GM12875 (cell line): Measurements from ENCODE around the gene RNF182.

Source experiments
- H3K4me3 ChIP-seq: one replicate; pipeline ENCODE4 v1.5.1; 2011; ENCODE audit warnings: low read depth, low read length, control low read depth
- CTCF ChIP-seq: IDR thresholded peaks from 2 replicates; pipeline ENCODE4 v1.5.1; 2011; ENCODE audit warnings: low read depth, mild to moderate bottlenecking, control low read depth, inconsistent platforms, low read length, moderate library complexity, borderline replicate concordance; ENCODE audit not compliant: insufficient read depth

Gene RNF182

GRCh38 chr6:13910443-13910842 lies 14.3 kb upstream of the RNF182 start:
- H3K4me3 ChIP-seq = no peak overlapping the region
- no peak for TF ChIP-seq CTCF

- no peak for TF ChIP-seq CTCF
- H3K4me3 ChIP-seq = no peak overlapping the region
Measured at GRCh38 chr6:13911337-13911736, 13.4 kb upstream of the RNF182 start.

- no peak for TF ChIP-seq CTCF
Measured at GRCh38 chr6:13913226-13914001, 11.3 kb upstream of the RNF182 start.

GRCh38 chr6:13914351-13914750 lies 10.4 kb upstream of the RNF182 start:
- H3K4me3 ChIP-seq = no peak overlapping the region
- TF ChIP-seq CTCF = no peak

More at GRCh38 chr6:13913226-13914001, 11.3 kb upstream of the RNF182 start:
- H3K4me3 ChIP-seq = no peak overlapping the region

GRCh38 chr6:13915561-13916229 lies 9.1 kb upstream of the RNF182 start:
- no peak for TF ChIP-seq CTCF
- no peak overlapping the region for H3K4me3 ChIP-seq

- H3K4me3 ChIP-seq = no peak overlapping the region
- no peak for TF ChIP-seq CTCF
Measured at GRCh38 chr6:13916230-13916944, 8.4 kb upstream of the RNF182 start.

GRCh38 chr6:13917141-13917540 lies 7.6 kb upstream of the RNF182 start:
- no peak for TF ChIP-seq CTCF

More at GRCh38 chr6:13917141-13917540, 7.6 kb upstream of the RNF182 start:
- H3K4me3 ChIP-seq = no peak overlapping the region
